Activated T-helper 1 cell treated with Interleukin-2 at 50 U/mL for 16 hours (primary cell): Measurements from ENCODE around the gene FBXO38.
"Not testable (repeated sequence)": the region's sequence is repeated elsewhere in the genome, so short reads cannot be mapped to it uniquely, and the experiment has no call there.

Source experiments
- DNase-seq: peaks from one replicate; pipeline ENCODE4 v3.0.0-alpha.2; 2020; ENCODE audit warnings: low read depth

Gene FBXO38

DNA sequence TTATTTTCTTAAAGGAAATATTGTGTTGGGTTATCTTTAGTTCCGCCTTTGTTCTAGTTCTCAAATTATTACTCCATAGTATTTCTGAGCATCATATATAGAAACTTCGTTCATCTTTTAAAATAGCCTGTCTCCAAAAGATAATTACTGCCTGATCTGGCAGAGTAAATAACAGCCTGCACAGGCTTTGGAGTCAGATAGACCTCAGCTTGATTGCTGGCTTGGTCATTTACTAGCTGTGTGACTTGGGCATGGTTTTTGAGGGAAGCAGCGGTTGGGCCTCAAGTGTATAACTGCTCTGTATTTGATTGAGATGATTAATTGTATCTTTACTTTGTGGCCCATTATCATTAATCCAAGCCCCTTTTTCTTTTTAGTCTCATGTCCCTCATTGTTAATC lies 50.1 kb downstream of the FBXO38 start:
- DNase-seq, result no peak

DNA sequence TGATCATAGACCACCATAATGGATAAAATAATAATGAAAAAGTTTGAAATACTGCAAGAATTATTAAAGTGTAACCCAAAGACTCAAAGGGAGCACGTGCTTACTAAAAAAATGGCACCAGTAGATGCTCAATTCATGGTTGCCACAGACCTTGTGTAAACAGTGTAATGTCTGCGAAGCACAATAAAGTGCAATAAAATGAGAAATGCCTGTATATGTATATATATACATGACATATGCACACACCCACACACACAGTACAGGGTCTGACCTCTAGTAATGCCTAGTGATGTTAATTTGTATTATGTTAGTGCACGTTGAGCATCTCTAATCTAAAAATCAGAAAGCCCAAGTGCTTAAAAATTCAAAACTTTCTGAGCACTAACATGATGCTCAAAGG lies 52.3 kb downstream of the FBXO38 start:
- DNase-seq, result no peak

DNA sequence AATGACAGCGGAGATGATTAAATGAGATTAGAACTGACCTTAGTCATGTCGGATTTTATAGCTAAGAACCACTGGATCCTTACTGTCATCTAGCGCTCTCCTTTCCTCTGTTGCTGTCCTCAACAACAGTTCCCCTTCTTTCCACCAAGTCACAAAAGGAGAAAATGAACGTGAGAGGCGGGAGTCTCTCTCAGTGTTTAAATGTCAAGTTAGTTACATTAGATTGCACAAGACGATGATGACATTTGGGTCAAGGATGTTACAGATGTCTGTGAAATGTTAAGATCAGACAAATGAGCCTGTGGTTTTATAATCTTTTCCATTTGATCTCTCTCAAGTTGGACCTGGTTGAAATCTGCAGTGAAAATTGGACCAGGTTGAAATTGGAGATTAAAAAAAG lies 53.5 kb downstream of the FBXO38 start:
- no peak for DNase-seq

DNA sequence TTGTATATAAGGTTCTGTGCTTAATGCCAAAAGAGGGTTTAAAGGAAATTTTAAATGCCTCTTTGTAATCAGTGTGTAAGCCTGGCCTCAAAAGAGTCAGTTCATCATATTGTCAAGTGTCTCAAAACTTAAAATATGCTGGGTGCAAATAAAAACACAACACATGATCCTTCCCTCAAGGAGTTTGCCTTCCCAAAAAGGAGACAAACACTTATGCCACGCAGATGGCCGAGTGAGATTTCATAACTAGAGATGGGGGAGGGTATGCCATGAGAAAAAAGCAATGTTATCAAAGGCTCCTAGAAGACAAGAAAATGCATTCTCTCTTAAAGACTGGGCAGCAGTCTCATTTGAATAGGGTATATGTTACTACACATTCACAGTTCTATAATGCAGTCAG lies 55.2 kb downstream of the FBXO38 start:
- no peak for DNase-seq

DNA sequence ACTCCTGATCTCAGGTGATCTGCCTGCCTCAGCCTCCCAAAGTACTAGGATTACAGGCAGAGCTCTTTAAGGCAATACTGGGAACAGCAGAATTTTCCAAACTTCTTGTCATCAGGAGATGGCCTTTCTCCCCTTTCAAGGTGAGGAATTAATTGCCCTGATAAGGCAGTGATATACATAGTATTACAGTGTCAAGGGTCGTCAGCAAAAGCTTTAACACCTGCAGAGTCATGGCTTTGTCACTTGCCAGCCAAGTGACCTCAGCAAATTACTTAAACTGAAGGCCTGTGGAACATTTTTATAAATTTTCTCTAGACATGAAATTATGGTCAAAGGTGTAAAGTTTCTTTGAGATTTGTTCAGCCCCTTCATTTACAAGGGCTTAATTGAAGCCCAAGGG lies 59.5 kb downstream of the FBXO38 start:
- DNase-seq, result no peak

DNA sequence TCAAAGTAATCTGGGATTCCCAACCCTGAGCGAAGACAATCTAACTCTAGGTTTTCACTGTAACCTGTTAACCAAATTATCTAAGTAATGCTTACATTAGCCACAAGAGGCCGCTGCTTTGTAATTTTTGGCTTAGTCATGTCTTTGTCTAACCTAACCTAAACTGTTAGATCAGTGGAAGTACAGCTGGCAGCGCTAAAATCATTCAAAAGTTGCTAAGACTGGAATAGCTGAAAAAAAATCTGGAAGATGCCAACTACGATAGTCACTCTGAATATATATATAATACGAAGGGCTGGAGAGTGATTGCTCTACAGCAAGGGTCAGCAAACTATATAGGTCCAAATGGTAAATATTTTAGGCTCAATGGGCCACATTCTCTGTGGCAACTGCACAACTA lies 60.2 kb downstream of the FBXO38 start:
- no peak for DNase-seq

DNA sequence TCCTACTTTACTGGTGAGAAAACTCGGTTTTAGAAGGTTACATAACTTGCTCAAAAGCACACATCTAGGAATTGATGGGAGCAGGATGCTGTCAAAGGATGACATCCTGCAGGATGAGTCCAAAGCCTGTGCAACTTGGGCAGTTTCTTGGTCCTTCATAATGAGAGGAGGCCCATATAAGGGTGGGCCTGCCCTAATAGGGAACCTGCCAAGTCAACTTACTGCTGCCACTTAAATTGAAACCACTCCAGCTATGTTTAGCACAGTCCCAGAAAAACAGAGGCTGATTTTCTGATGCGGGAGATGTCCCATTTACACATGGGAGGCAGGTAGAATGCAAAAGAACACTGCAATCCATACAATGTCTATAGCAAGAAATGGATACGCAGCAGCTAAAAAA lies 61.8 kb downstream of the FBXO38 start:
- no peak for DNase-seq

DNA sequence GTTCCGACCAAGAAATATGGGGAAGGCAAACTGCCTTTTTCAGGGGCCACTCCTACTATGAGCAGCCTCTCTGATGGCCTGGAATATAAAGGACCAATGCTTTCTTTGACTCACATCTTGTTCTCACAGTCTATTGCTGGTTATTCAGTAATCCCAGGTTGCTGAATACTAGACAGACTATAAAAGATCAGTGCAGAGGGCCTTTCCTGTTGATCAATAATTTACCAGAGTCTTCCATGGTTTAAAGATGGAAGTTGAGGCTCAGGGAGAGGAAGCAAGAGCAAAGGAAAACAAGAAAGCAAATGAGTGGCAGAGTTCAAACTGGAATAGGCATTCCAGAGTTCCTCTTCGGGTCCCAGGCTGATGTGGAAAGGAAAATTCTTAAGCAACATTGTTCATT lies 62.9 kb downstream of the FBXO38 start:
- no peak for DNase-seq

DNA sequence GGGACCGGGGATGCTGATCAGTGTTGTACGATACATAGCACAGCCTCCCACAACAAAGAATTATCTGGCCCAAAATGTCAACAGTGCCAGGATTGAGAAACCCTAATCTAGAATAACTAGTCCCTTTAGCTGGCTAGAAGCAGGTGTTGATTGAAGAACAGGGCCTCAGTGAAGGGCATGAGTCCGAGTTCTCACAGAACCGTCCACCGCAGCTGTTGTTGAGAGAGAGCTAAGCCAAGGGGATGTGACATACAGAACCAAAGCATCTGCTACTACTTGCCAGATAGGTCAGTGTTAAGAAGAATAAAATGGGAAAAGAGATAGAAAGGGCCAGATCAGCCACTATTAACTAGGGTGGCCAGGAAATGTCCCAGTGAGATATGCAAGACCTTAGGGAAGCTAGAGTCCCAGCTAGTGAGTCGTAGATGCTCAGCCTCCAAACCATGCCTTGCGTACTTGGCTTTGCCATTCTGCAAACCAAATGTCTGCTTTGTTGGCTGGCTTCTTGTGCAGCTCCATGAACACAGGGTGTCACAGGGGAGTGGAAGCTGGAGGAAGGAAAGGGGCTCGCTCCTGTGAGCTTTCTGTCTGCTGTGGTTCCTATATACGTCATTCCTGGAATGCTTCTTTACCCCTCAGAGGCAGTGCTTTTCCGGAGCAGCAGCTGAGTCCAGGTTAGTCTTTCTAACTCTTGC lies 68.9 kb downstream of the FBXO38 start:
- DNase-seq, result no peak

DNA sequence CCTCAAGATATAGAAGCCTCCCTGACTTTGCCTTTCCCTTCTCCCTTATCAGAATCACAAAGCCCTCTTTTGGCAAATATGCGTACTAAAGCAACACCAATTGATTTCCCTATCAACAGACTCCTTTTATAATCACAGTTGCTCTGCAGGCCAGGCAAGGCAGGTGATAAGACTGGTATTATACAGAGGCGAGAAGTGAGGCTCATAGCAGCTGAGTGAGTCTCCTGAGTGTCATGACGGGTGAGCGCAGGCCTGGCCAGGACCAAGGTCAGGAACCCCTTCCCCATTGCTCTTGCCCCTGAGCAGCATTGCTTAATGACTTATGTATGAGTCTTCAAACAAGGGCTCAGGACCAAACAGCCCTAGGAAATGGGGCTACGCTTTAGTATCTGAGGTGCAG lies 70.8 kb downstream of the FBXO38 start:
- DNase-seq, result no peak

DNA sequence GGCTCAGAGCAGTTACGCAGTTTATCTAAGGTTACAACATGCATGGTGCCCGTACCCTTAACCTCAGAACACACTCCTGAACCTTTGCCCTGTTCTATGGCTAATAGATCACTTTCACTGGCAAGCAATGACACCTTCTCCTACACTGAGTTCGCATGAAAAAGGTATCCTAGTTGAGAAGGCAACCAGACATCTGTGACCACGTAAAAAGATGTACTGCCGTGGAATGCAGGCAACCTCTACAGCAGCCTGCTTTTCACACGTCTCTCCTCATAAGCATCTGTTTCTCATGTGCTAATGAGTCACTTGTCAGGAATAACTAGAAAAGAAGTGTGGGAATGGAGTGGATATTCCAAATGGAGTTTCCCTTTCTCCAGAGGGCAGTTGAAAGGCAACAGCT lies 71.4 kb downstream of the FBXO38 start:
- DNase-seq, result no peak

DNA sequence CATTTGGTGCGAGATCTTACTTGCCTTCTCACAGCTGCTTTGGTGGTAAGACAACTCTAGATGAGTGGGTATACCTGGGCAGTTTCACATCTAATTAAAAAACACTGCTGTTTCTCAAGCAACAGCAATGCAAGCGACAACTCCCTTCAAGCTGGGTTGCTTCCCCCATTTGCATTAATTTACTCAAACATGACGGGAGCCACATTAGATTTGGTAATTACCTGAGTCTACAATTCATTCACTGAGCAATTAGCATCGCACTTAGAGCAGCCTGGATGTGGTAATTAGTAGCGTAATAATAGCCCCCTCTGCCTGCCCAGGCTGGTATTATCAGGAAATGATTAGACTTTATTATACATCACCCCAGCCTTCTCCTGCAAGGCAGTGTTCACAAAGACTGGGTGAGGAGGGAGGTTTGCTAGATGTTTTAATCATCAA lies 73.4 kb downstream of the FBXO38 start:
- no peak for DNase-seq

DNA sequence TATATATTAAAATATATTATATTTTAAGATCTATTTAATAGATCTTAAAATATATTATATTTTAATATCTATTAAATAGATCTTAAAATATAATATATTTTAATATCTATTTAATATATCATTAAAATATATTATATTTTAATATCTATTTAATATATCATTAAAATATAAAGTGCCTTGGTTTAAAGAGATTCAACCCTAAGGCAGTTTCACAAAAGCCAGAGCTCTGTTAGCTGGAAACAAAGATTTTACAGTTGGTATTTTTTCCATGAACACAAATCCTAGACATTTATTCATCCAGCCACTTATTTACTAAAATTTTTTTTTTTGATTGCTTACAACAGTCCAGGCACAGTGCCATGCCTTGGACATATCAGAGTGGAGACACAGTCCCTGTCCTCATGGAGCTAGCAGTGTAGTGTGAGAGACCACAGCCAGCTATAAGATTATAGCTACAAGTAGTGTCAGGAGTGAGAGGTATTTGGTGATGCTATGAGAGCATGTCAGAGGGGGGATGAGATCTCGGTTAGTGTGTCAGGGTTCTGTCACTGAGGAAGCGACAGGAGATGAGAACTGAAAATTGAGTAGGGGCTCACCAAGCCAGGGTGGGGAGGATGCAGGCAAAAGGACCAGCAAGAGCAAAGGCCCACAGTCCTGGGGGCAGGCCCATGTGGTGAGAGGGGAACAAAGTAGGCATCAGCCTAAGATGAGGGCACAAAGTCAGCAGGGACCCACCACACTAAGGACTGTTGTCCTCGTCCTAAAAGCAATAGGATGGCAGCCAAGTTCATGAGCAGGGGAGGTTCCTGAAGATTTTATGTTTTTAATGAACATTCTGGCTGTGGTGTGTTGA lies 74.5 kb downstream of the FBXO38 start:
- no peak for DNase-seq

DNA sequence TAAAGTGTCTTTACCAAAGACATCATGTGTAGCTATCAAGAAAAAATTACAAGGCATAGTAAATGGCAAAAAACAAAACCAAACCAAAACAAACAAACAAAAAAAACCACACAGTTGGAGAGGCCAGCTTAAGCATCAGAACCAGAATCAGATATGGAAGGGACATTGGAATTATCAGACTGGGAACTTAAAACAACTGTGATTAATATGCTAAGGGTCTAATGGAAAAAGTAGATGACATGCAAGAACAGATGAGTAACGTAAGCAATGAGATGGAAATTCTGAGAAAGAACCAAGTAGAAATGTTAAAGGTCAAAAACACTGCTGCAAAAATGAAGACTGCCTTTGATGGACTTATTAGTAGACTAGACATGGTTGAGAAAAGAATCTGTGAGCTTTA lies 75.9 kb downstream of the FBXO38 start:
- DNase-seq, result no peak

DNA sequence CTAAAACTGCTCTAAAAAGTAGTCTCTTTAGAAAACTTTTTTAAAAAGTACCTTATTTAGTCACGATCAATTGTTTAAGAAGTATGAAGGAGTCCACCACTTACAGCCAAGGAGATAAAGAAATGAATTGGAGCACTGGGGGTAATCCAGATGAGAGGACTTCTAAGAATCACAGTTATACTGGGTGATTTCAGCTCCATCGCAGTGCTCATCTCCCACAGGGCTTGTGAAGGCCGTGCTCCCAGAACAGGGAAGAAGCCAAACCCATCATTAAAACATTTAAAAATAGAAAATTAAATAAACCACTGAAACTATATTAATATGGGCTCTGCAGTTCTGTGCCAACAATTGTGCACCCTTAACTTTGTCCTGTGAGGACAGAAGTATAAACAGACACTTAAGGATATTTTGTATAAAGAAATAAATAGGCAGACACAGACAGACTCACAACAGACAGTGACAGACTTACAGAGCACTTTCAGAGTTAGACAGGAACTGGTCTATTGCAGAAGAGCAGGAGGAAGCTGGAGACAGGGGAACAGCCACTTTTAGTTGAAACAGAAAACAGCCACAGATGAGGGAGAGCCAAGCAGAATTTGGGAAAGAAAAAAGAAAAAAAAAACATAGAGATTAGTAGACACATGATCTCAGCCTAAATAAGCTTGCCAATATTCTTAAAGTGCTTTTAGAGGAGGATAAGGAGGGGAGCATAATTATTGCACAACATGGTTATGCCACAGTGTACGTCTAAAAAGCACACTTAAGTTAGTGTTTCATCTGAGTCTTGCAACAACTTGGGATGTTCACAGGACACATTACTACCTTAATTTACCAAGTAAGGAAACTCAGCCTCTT lies 81.8 kb downstream of the FBXO38 start:
- DNase-seq, result no peak

DNA sequence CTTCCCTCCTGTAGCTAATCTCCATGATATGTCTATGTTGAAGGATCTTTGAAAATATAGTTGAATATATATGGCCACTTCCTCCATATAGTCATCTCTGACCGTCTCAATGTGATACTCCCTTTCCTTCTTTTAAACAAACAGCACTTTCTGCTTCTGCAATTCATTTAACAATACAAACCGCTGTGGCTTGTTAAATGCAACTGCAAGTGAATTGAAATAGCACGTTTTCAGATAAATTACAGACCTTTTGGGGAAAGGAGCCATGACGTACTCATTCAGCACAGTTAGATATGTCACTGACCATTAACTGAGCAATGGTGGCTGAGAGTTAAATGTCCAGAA lies 82.5 kb downstream of the FBXO38 start:
- no peak for DNase-seq

DNA sequence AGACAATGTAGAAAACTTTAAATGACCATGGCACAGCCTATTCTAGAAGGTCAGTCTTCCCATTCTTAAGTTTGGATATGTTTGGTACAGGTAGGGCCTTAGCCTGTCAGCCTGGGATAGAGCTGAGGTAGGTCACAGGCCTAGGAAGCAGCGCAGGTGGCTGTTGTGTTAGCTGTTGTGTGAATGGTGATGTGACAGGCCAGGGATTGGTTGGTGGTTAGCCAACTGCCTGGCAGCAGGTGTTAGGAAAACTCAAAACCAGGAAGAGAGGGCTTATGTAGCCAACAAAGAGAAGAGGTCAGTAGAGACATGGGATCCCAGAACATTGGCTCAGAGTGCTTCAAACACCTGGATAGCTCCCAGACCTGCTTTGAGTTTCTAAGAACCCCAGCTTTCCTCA lies 84.2 kb downstream of the FBXO38 start:
- DNase-seq, result no peak

DNA sequence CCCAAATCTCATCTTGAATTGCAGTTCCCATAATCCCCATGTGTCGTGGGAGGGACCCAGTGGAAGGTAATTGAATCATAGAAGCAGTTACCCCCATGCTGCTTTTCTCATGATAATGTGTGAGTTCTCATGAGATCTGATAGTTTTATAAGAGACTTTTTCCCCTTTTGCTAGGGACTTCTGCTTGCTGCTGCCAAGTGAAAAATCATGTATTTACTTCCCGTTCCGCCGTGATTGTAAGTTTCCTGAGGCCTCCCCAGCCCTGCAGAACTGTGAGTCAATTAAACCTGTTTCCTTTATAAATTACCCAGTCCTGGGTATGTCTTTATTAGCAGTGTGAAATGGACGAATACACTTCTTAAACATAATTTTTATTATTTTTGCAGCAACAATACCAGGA lies 85.0 kb downstream of the FBXO38 start:
- DNase-seq, result not testable (repeated sequence)

DNA sequence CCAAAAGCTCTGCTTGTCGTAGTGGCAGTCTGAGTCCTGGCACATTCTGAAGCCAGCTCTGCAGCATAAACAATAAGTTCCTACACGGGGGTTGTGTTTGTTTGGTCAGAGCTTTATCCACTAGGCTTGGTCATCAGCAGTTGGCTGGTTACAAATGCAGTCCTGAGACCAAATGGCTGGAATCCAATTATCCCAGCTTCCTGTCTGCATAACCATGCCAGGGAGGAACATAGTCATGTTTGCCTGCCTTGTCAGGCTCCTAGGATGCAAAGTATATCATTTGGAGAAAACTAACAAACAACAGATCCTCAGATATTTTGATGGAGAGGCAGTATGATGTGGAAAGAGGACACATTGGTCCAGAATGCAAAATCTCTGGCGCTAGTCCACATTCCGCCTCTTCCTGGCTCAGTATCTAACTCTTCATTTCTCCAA lies 85.8 kb downstream of the FBXO38 start:
- DNase-seq, result no peak

DNA sequence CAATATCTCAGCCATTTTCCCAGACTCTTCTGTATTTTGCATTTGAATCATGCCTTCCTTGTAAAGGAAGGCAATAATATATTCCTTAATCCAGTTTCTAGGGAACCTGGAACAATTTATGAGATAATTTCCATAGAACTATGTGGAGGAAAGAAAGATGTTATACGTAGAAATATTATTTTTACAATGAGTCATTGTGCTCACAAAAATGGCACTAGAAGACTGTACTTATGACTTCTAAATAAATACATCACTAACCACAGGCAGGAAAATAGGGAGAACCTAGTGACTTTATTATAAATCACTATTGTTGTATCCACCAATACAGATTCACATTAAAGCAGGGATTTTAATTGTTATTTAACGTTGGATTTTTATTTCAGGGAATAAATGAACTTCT lies 87.6 kb downstream of the FBXO38 start:
- DNase-seq, result no peak

DNA sequence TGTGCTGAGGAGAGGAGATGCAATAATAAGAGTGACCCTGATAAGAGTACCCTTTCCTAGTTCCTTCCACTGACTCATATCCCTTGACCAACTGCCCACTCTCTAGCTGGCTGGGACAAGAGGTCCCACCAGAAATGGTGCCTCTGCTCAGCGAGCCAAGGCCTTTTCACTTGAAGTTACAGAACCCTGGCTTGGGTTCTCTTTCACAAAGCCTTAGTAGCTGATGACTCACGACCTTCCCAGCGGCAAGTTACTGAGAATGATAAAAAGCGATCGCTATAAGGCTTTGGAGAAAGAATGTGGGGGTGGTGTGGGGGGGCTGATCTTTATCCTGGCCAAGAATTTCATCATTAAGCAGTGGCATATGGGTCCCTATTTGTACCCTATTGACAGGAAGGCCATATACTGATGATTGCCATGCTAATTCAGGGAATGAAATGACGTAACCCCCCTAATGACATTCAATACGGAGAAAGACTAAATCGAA lies 90.3 kb downstream of the FBXO38 start:
- no peak for DNase-seq

DNA sequence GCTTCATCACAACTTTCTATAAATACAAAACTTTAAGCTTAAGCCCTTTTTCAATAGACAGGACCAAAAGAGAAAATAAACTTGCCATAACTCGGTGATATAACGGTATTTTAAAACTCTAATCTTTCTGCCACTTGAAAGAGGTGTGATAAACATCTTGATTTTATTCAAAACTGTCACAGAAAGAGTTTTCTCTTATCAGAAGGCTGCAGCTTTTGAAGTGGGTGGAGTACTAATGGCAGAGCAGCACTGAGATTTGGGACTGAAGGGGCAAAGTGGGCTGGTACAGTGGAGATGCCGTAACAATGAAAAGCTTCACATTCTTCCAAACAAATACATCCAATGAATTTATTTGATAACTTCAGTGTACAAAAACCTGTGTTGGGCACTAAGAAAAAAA lies 92.5 kb downstream of the FBXO38 start:
- no peak for DNase-seq

DNA sequence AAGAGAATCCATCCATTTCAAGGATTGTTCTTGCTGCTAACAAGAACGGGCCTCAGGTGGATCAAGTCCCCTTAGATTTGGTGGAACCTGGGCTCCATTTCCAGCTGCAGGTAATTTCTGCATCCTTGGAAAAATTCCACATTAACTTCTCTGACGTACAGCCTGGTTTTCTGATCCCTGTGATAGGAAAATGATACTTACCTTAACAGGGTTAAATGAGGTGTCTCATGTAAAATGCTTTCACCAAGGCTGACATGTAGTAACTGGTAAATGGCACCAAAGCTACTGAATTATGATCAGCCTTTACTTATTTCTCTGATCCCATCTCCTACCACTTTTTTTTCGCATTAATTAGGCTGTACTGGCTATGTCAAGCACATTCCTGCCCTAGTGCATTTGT lies 93.7 kb downstream of the FBXO38 start:
- no peak for DNase-seq
